Adrenal gland (tissue), 5 donors: ENCODE measurements around the gene MOV10L1.

Experiments
- POLR2A ChIP-seq, 2 donors: fragments of 450-650 bp; IDR thresholded peaks; one replicate each; pipeline ENCODE4 v1.6.1; 2017; ENCODE audit warnings: antibody characterized with exemption in 2 of 2, mild to moderate bottlenecking in 2 of 2, moderate library complexity in 1 of 2
- TF ChIP-seq, protein P1 (sequence below), 6 experiments: fragments of 450-650 bp in 4 of 6; fragments of 200-600 bp in 2 of 6; sonication (generic) in 1 of 6; IDR thresholded peaks; 1 replicate in 5 of 6; 2 replicates in 1 of 6; pipeline versions ENCODE4 v1.5.1 to v1.8.0; 2016 to 2021; ENCODE audit warnings: antibody characterized with exemption in 6 of 6, mild to moderate bottlenecking in 2 of 6, moderate library complexity in 1 of 6
- donor health status: DM: no; HTN: no; CAD: no.

DNA sequence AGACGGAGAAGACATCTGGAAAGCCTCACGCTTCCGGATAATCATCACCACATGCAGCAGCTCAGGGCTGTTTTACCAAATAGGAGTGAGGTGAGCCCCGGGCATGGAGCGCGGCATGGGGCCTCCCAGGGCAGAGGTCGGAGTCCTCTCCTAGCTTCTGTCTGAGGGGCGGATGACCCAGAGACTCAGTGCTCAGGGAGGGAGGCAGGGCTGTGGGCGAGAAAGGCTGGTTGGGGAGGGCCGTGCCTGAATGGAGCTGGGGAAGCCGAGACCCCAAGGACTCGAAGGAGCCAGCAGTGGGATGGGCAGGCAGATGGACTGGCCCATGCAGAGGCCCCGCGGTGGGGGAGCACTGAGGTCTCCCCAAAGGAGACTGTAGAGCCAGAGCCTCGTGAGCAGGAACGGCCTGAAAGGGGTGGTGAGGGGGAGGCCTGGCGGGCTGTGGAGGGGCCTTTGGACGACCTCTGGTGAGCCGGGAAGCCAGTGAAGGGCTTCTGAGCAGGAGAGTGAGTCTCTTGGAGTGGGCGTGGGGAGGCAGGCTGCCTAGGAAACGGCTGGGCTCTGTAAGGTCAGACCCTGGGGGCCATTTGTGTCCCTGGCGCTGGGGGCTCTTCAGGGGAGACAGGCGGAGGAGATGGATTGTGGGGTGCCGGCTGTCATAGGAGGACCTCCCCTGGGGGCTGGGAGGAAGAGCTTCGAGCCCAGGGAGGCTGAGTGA, 56.1 kb downstream of the MOV10L1 start:
- no peak for TF ChIP-seq POLR2A (IDR thresholded peaks at IDR 0.05)
- TF ChIP-seq, protein P1, sequence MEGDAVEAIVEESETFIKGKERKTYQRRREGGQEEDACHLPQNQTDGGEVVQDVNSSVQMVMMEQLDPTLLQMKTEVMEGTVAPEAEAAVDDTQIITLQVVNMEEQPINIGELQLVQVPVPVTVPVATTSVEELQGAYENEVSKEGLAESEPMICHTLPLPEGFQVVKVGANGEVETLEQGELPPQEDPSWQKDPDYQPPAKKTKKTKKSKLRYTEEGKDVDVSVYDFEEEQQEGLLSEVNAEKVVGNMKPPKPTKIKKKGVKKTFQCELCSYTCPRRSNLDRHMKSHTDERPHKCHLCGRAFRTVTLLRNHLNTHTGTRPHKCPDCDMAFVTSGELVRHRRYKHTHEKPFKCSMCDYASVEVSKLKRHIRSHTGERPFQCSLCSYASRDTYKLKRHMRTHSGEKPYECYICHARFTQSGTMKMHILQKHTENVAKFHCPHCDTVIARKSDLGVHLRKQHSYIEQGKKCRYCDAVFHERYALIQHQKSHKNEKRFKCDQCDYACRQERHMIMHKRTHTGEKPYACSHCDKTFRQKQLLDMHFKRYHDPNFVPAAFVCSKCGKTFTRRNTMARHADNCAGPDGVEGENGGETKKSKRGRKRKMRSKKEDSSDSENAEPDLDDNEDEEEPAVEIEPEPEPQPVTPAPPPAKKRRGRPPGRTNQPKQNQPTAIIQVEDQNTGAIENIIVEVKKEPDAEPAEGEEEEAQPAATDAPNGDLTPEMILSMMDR (IDR thresholded peaks at IDR 0.05) = no peak
